HG02678 (cell line): ENCODE measurements around the gene COQ9.
"Not testable (repeated sequence)": the region's sequence is repeated elsewhere in the genome, so short reads cannot be mapped to it uniquely, and the experiment has no call there.

Experiments used
- ATAC-seq: cut with Tn5 transposase; IDR thresholded peaks from one replicate; pipeline ENCODE4 v1.9.1; 2021; ENCODE audit warnings: mild to moderate bottlenecking, moderate library complexity; ENCODE audit not compliant: unreplicated experiment

Gene COQ9

GRCh38 chr16:57484515-57485005 lies 37.3 kb downstream of the COQ9 start:
- ATAC-seq: no peak

GRCh38 chr16:57485091-57485915 lies 38.0 kb downstream of the COQ9 start:
- no peak for ATAC-seq

GRCh38 chr16:57485916-57486857 lies 38.9 kb downstream of the COQ9 start, which contains the start of gene DOK4:
Gene DOK4, minus strand, starts transcription at chr16:57486493. Its CDS starts 6,986 bp downstream, at chr16:57479507.
- ATAC-seq: peak; percentile 92

GRCh38 chr16:57486858-57487834 lies 39.9 kb downstream of the COQ9 start:
- ATAC-seq: no peak

- no peak for ATAC-seq
Observed at GRCh38 chr16:57489229-57489628, 42.0 kb downstream of the COQ9 start.

GRCh38 chr16:57493767-57494166 lies 46.5 kb downstream of the COQ9 start:
- ATAC-seq: no peak

GRCh38 chr16:57497121-57497520 lies 49.8 kb downstream of the COQ9 start:
- ATAC-seq: no peak

- no peak for ATAC-seq
Observed at GRCh38 chr16:57498031-57498430, 50.8 kb downstream of the COQ9 start.

GRCh38 chr16:57499941-57500340 lies 52.7 kb downstream of the COQ9 start:
- not testable (repeated sequence) for ATAC-seq

- ATAC-seq: no peak
Observed at GRCh38 chr16:57500578-57501111, 53.4 kb downstream of the COQ9 start.

- no peak for ATAC-seq
Observed at GRCh38 chr16:57501492-57501891, 54.2 kb downstream of the COQ9 start.

GRCh38 chr16:57502048-57502775 lies 54.9 kb downstream of the COQ9 start:
- ATAC-seq: no peak

- ATAC-seq: no peak
Observed at GRCh38 chr16:57503366-57503765, 56.1 kb downstream of the COQ9 start.

GRCh38 chr16:57504001-57504400 lies 56.7 kb downstream of the COQ9 start:
- no peak for ATAC-seq

GRCh38 chr16:57504491-57504890 lies 57.2 kb downstream of the COQ9 start:
- no peak for ATAC-seq

GRCh38 chr16:57505169-57505568 lies 57.9 kb downstream of the COQ9 start:
- ATAC-seq: no peak

GRCh38 chr16:57507136-57508034 lies 60.1 kb downstream of the COQ9 start:
- no peak for ATAC-seq

GRCh38 chr16:57508035-57508425 lies 60.8 kb downstream of the COQ9 start:
- no peak for ATAC-seq
